ENCODE results near the gene AGAP1. TPM values are rescaled to one million over a fixed set of nuclear protein-coding genes. Genes with fewer than 3 reads are reported as not detected.

The AGAP1 gene
- total RNA-seq, 1 donor from 2014 or later: 6.5 TPM

- no peak for DNase-seq (ENCODE audit: low read depth, low spot score)
These were observed 671.3 kb downstream of the AGAP1 start for GRCh38 chr2:236164925-236165841.

- DNase-seq (ENCODE audit: low read depth, low spot score): no peak
These were observed 672.3 kb downstream of the AGAP1 start for GRCh38 chr2:236165842-236166795.

DNA sequence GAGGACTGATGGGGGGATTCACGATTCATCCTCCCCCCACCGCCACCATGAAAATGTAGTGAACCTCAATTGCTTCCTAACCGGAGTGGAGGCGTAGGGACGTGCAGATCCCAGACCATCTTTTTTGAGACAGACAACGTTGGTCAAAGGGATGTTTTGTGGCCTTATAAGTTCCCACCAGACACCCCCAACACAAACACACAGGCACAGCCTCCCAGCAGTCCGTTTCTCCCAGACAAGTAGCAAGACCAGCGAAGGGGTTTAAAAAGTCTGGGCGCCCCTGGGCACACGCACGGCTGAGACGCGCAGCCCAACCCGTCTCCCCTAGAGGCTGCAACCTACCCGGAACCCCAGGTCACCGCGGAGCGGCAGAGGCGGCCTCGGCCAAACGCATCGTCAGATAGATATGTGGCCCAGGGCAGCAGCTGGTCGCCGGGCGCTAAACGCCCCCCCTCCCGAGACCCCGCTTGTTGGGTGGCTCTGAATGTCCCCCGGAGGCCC lies 673.0 kb downstream of the AGAP1 start:
- DNase-seq (ENCODE audit: low read depth, low spot score): no peak

GRCh38 chr2:236167297-236168109 lies 673.7 kb downstream of the AGAP1 start:
- no peak for DNase-seq (ENCODE audit: low read depth, low spot score)

DNA sequence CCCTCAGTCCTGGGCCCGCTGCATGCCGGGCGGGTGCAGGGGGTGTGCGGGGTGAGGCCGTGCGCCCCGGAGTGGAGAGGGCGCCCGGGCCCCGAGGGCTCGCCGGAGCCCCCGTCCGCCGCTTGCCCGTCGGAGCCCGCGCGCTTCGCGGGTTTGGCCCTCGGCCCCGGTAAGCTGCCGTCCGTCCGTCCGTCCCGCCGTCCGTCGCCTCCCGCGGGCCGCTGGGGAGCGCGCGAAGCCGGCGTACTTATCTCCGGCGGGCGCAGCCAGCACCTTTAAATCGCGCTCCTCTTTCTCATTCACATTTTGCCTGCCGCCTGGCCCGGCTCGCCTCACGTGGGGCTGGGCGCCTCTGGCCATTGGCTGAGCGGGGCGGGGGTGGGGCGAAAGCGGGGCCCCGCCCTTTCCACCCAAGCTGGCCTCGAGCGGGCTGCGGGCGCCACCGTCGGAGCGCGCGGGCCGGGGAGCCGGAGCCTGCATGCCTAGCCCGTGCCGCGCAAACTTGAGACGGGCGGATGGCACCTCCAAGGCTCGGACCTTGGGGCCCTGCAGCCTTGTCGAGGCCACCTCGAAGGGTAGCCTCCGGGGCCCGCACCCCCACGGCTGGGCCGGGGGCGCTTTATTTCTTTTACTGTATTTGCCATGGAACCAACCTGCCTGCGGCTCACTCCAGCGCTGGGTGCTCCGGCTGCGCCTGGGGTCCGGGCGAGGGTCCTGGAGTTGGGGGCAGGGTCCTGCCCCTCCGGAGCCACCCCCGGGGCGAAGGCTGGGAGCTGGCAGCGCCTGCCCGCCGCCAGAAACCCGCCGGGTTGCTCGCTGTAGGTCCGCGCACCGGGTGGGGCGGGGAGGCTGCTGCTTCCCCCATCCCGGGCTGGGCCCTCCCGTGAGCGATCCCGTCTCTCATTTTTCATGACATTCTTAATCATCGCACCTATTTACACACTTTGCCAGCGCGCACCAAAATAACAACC lies 674.6 kb downstream of the AGAP1 start, which contains the start of gene GBX2:
Gene GBX2 (minus strand): TSS at position 277 of the 971 bp plus-strand sequence. CDS start 415 bp downstream, outside the sequence.
- peak; percentile 64 for DNase-seq (ENCODE audit: low read depth, low spot score)

GRCh38 chr2:236169151-236169721 lies 675.4 kb downstream of the AGAP1 start:
- DNase-seq (ENCODE audit: low read depth, low spot score): no peak

DNA sequence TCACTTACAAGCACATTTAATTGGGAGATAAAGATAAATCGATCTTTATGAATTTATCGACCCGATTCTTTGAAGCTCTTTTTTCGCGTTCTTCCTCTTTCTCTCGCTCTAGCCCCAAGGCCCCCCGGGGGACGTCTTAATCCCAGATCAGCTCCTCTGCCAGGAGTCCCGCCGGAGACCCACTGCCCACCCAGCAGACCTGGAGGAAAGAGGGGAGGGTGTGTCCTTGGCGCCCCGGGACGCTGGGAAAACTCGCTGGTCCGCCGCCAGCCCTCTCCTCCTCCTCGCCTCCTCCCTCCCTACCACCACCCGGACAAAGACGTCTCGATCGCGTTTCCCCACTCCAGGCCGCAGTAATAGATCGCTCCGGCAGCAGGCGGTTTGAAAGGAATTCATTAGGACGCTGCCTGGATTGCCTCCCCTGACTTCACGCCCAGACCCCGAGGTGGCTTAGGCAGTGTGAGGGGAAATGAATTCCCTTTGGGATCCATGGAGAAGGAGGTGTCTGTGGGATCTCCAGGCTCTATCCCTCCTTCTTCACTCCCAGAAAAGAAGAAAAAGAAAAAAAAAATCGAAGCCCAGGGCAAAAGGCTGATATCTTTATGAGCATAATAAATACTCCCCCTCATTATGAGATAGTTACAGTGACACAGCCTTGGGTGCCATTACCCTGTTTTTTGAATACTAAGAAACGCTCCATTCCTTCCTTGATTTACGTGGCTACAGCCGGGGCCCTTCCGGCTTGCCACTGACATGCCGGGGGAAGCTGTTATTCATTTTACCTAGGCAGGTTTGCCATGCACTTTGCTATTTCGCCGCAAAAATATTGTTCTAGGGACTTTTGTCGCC lies 676.1 kb downstream of the AGAP1 start:
- no peak for DNase-seq (ENCODE audit: low read depth, low spot score)

DNA sequence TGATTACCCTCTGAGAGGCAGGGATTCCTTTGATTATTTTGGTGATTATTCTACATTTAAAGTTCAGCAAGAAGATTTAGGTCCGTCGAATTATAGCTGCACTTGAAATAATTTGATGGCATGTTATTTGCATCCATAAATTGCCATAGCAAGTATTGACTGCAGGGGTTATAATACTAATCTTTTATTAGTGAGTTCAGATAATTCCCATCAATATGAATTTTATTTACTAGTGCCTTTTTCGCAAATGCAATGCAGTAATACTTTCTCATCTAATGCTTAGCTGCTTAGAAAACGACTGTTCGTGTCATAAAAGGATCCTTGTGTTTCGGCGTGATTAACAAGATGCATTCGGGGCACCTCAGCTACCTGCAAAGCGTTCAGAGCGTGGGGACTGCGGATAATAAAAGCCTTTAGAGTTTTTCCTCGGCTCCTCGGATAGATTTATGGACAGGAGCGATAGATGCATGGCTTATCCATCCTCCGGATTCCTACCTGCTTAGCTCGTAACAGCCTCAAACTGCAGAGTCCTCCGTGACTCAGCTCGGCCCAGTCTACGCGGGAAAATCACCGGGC lies 676.8 kb downstream of the AGAP1 start:
- no peak for DNase-seq (ENCODE audit: low read depth, low spot score)

DNA sequence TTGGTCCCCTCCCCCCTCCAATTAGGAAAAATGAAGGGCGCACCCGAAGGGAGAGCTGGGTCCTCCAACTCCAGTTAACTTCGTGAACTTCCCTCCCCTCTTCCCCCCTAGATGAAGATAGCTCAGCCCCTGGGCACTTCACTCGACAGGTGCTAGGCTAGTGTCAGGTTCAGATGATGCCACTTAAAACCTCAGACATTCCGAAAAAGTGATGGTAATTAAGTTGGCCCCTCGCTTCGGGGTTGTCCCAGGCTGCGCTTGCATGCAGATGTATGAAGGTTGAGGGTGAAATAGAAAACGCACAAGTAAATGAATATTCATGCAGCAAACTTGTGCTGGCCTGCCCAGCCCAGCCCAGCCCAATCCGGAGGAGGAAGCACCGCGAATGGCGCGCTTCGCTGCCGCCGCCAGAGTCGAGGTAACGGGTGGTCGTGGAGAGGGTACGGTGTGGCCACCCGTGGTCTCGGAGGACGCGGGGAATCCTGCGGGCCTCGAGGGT lies 677.4 kb downstream of the AGAP1 start:
- DNase-seq (ENCODE audit: low read depth, low spot score): no peak

- no peak for DNase-seq (ENCODE audit: low read depth, low spot score)
These were observed 677.9 kb downstream of the AGAP1 start for GRCh38 chr2:236171680-236172254.

DNA sequence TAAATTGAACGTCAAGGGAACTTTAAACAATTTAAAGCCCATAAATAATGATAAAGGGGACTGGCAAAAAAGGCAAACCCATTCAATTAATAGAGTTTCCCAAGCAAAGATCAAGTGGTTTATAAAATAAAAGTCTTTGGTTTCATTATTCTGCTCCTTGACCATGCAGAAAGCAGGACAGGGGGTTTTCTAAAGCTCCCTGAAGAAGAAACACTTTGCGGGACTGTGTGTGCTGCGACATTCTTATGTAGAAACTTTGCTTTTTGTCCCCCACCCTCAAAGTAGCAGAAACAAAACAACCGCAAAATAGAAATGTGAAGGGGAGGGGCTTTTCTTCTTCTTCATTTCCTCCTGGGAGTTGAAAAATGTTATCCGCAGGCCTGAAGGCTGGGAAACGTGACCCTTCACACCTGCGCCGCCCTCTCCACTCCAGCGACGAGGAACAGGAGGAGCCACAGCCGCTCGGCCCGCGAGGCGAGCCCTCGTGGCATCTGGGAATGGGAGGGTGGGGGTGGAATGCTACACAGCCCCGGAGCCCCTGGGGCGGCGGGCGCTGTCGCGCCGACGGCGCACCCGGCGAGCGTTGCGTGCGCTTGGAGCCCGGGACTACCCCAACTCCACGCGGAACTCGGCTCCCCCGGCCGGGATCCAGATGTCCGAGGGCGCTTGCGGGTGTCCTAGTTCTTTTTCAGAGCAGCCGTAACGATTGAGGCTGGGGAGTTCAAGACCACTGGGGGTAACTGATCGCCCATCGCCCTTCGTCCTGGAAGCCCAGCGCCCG lies 678.6 kb downstream of the AGAP1 start:
- no peak for DNase-seq (ENCODE audit: low read depth, low spot score)

DNA sequence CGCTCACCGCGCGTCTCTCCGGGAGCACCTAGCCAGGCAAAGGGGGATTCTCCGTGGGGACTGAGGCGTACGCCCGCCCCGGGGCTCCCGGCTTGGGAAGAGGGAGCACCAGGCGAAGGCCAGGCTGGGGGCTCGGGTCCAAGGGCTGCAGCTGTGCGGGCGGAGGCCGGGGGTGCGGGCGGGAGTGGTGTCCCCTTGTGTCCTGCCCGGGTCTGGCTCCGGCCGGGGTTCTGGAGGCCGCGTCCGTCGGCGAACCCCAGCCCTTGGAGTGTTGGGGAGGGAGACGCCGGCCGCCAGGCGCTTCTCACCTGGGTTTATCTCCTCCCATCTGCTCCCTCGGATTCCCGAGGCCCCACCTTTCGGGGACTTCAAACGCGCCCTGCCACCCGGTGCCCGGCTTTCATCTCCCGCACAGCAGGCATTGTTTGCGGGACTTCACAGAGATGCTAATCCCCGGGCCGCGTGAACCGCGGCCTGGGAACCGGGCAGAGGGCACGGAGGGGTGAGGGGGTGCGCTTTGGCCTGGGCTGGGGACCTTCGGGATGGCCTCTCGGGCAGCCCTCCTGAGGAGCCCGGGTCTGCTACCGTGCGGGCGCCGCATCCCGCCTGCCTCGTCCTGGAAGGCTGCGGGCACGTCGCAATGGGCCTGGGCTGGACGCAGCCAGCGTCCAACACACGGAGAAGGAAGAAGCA lies 679.3 kb downstream of the AGAP1 start:
- DNase-seq (ENCODE audit: low read depth, low spot score): no peak

DNA sequence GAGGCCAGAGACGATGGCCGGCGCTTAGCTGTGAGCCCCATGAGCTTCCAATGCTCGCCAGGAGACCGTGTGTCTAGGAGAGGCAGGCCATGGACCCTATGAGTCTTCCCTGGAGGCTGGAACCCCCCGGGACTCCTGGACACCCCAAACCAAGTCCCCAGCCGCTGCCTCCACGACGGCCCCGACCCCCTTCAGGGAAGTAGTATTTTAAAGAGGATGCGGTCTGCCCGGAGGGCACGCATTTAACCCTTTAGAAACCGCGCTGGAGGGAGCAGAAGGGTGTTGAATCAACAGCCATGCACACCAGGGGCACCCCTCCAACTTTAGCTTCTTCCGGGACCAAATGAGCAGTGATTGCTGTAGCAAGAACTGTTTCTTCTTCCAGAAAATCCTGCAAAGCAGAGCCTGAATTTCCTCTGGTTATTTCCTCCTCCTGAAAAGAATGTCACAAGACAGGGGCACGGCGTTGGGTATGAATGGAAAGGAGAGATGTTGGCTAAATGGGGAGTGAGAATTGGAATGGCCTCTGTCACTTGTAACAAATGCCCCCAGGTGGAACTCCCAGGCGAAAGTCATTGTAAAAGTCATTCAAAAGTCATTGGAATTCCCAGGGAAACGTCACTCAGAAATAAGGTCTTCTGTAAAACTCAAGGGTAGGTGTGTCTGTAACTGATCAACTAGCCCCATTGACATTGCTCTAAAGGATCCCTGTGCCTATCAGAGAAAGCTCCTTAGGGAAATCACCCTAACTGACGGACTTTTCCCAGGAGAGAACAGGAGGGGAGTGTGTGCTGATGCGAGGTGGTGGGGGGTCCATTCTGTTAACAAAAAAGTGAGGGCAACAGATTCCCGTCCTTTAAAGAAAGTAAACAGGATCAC lies 680.1 kb downstream of the AGAP1 start:
- no peak for DNase-seq (ENCODE audit: low read depth, low spot score)

DNA sequence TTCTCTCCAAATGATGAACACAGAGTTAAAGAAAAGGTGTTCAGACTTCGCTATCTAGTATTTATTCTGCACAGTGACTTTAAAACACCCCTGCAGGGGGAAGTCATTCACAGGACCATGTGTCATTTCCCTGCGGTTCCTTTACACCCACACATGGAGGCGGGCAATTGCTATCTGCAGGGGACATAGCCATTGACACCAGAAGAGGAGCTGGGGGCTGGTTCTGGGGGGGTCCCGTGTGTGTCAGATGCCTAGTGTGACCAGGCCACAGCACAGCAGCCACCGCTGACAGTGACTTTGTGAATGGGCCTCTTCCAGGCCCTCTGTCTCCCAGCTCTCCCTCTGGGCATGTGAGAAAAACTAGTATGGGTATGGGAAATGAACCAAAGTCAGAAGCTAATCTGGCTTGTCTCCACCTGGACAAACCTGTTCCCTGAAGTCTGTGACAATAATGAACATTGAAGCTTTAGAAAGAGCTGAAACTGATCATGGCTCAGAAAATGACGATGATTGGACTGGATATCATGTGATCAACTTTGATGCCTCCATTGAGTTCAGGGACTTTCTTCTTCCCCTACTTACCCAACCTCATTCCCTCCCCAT lies 681.8 kb downstream of the AGAP1 start:
- DNase-seq (ENCODE audit: low read depth, low spot score): no peak

DNA sequence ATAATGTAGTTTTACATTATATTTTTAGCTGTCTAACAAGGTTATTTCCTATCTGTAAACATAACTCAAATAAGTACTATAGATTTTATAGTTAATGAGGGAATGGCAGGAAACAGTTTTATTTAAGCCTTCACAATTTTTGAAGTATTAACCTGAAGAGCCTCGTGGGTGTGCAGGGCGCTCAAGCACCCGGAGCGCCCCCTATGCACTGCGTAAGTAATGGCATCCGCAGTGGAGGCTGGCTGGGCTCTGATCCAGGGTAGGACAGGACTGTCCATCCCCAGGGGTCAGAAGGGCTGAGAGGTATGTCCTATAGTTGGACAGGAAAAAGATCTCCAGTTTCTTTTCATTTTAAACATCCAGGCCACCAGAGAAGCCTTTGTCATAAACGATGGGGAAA lies 682.6 kb downstream of the AGAP1 start:
- DNase-seq (ENCODE audit: low read depth, low spot score): no peak
